WTC11 (cell line): ENCODE measurements around the gene METTL1. TPM values are rescaled to one million over a fixed set of nuclear protein-coding genes. Genes with fewer than 3 reads are reported as not detected.

ENCODE experiments used
- ATAC-seq: fragments of 200-7000 bp; cut with Tn5 transposase; 2 replicates; pipeline ENCODE4 v1.10.0; 2021; ENCODE audit warnings: mild to moderate bottlenecking, moderate library complexity
- CTCF ChIA-PET: fragments of 300-600 bp; sonication (Branson Sonifier 250); formaldehyde crosslinking; loops from one replicate; lab custom pipeline; 2021; ENCODE audit warnings: antibody characterized with exemption; lab: Charles Lee
- POLR2A ChIA-PET: fragments of 350-600 bp; sonication (Branson Sonifier 250); formaldehyde crosslinking; loops from one replicate; lab custom pipeline; 2021; ENCODE audit warnings: antibody characterized with exemption; lab: Charles Lee
- DNase-seq: peaks from one replicate; pipeline ENCODE4 v3.0.0; 2021; ENCODE audit warnings: low spot score
- H3K27ac Mint-ChIP-seq: 2 replicates; pipeline ENCODE4 v1.8.0; 2021; ENCODE audit warnings: mixed read lengths
- H3K27me3 Mint-ChIP-seq: 2 replicates; pipeline ENCODE4 v1.8.0; 2021; ENCODE audit warnings: low read depth, mild to moderate bottlenecking, moderate library complexity, mixed read lengths
- H3K36me3 Mint-ChIP-seq: 2 replicates; pipeline ENCODE4 v1.8.0; 2021; ENCODE audit warnings: mixed read lengths
- H3K4me1 Mint-ChIP-seq: 2 replicates; pipeline ENCODE4 v1.8.0; 2022; ENCODE audit warnings: mixed read lengths
- H3K4me3 Mint-ChIP-seq: 2 replicates; pipeline ENCODE4 v1.8.0; 2021; ENCODE audit warnings: mild to moderate bottlenecking, moderate library complexity, mixed read lengths
- H3K9me3 Mint-ChIP-seq: 2 replicates; pipeline ENCODE4 v1.8.0; 2021; ENCODE audit warnings: mixed read lengths
- EMX1 ChIP-seq: fragments of 250-450 bp; sonication (Bioruptor Pico); IDR thresholded peaks from 2 replicates; pipeline ENCODE4 v1.8.0; 2021; ENCODE audit warnings: mild to moderate bottlenecking
- ESRRA ChIP-seq: sonication (generic); formaldehyde crosslinking; IDR thresholded peaks from 2 replicates; pipeline ENCODE4 v1.8.1; 2022; ENCODE audit warnings: mild to moderate bottlenecking, missing genetic modification reagents, borderline replicate concordance
- IRF2 ChIP-seq: sonication (generic); formaldehyde crosslinking; IDR thresholded peaks from 2 replicates; pipeline ENCODE4 v1.8.0; 2022; ENCODE audit warnings: low read depth, missing genetic modification reagents, borderline replicate concordance
- MXD4 ChIP-seq: fragments of 250-450 bp; sonication (Bioruptor Pico); IDR thresholded peaks from 2 replicates; pipeline ENCODE4 v1.8.0; 2021; ENCODE audit warnings: mild to moderate bottlenecking, moderate library complexity, borderline replicate concordance
- NFYB ChIP-seq: sonication (generic); formaldehyde crosslinking; conservative IDR thresholded peaks from 2 replicates; pipeline ENCODE4 v1.8.0; 2022; ENCODE audit warnings: low read depth, missing genetic modification reagents
- SMAD3 ChIP-seq: sonication (generic); formaldehyde crosslinking; IDR thresholded peaks from 2 replicates; pipeline ENCODE4 v1.8.0; 2022; ENCODE audit warnings: missing genetic modification reagents, mild to moderate bottlenecking, borderline replicate concordance
- TEAD1 ChIP-seq: sonication (generic); formaldehyde crosslinking; IDR thresholded peaks from 2 replicates; pipeline ENCODE4 v1.8.0; 2022; ENCODE audit warnings: mild to moderate bottlenecking, missing genetic modification reagents
- ZNF138 ChIP-seq: sonication (generic); formaldehyde crosslinking; conservative IDR thresholded peaks from 2 replicates; pipeline ENCODE4 v1.8.1; 2022; ENCODE audit warnings: mild to moderate bottlenecking, moderate library complexity, missing genetic modification reagents
- total RNA-seq: library from RNA; stranded (reverse); gene quantifications from 3 replicates; pipeline ENCODE4 v1.2.3, GENCODE V29; 2021
- TF ChIP-seq, protein P1 (sequence below): sonication (generic); formaldehyde crosslinking; IDR thresholded peaks from 2 replicates; pipeline ENCODE4 v1.8.0; 2022; ENCODE audit warnings: missing genetic modification reagents
- TF ChIP-seq, protein P2 (sequence below): fragments of 200-600 bp; IDR thresholded peaks from 2 replicates; pipeline ENCODE4 v1.8.0; 2022; ENCODE audit warnings: antibody characterized with exemption
- TF ChIP-seq, protein P3 (sequence below): sonication (generic); formaldehyde crosslinking; IDR thresholded peaks from 2 replicates; pipeline ENCODE4 v1.8.1; 2023; ENCODE audit warnings: mild to moderate bottlenecking, missing genetic modification reagents, borderline replicate concordance
- TF ChIP-seq, protein P4 (sequence below): sonication (generic); formaldehyde crosslinking; IDR thresholded peaks from 2 replicates; pipeline ENCODE4 v1.8.0; 2022; ENCODE audit warnings: mild to moderate bottlenecking, missing genetic modification reagents
- TF ChIP-seq, protein P5 (sequence below): sonication (generic); formaldehyde crosslinking; IDR thresholded peaks from 2 replicates; pipeline ENCODE4 v1.8.0; 2022; ENCODE audit warnings: mild to moderate bottlenecking, missing genetic modification reagents
- TF ChIP-seq, protein P6 (sequence below): sonication (generic); formaldehyde crosslinking; IDR thresholded peaks from 2 replicates; pipeline ENCODE4 v1.8.0; 2022; ENCODE audit warnings: mild to moderate bottlenecking, missing genetic modification reagents
- TF ChIP-seq, protein P7 (sequence below): sonication (generic); formaldehyde crosslinking; IDR thresholded peaks from 2 replicates; pipeline ENCODE4 v1.8.1; 2022; ENCODE audit warnings: mild to moderate bottlenecking, missing genetic modification reagents, moderate library complexity, borderline replicate concordance

Gene METTL1
- total RNA-seq, 1 experiment from 2014 or later = 25.5 TPM

DNA sequence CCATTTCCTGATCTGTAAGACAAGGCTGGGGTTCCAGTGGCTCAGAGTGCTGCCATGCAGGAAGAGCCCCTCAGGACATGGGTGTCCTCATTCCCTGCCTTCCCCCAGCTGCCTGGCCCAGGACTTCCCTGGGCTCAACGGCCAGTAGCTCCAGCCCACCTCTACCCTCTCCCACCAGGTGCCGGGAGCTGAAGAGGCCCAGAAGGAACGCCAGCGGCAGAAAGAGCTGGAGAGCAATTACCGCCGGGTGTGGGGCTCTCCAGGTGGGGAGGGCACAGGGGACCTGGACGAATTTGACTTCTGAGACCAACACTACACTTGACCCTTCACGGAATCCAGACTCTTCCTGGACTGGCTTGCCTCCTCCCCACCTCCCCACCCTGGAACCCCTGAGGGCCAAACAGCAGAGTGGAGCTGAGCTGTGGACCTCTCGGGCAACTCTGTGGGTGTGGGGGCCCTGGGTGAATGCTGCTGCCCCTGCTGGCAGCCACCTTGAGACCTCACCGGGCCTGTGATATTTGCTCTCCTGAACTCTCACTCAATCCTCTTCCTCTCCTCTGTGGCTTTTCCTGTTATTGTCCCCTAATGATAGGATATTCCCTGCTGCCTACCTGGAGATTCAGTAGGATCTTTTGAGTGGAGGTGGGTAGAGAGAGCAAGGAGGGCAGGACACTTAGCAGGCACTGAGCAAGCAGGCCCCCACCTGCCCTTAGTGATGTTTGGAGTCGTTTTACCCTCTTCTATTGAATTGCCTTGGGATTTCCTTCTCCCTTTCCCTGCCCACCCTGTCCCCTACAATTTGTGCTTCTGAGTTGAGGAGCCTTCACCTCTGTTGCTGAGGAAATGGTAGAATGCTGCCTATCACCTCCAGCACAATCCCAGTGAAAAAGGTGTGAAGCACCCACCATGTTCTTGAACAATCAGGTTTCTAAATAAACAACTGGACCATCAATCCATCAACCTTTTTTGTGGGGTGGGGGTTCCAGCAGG lies 51.0 kb downstream of the METTL1 start (continued):
- TF ChIP-seq, protein P1, sequence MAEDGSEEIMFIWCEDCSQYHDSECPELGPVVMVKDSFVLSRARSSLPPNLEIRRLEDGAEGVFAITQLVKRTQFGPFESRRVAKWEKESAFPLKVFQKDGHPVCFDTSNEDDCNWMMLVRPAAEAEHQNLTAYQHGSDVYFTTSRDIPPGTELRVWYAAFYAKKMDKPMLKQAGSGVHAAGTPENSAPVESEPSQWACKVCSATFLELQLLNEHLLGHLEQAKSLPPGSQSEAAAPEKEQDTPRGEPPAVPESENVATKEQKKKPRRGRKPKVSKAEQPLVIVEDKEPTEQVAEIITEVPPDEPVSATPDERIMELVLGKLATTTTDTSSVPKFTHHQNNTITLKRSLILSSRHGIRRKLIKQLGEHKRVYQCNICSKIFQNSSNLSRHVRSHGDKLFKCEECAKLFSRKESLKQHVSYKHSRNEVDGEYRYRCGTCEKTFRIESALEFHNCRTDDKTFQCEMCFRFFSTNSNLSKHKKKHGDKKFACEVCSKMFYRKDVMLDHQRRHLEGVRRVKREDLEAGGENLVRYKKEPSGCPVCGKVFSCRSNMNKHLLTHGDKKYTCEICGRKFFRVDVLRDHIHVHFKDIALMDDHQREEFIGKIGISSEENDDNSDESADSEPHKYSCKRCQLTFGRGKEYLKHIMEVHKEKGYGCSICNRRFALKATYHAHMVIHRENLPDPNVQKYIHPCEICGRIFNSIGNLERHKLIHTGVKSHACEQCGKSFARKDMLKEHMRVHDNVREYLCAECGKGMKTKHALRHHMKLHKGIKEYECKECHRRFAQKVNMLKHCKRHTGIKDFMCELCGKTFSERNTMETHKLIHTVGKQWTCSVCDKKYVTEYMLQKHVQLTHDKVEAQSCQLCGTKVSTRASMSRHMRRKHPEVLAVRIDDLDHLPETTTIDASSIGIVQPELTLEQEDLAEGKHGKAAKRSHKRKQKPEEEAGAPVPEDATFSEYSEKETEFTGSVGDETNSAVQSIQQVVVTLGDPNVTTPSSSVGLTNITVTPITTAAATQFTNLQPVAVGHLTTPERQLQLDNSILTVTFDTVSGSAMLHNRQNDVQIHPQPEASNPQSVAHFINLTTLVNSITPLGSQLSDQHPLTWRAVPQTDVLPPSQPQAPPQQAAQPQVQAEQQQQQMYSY (CRISPR knock-in tag) = no peak
- TF ChIP-seq ZNF138 (CRISPR knock-in tag) = no peak
- TF ChIP-seq, protein P2, sequence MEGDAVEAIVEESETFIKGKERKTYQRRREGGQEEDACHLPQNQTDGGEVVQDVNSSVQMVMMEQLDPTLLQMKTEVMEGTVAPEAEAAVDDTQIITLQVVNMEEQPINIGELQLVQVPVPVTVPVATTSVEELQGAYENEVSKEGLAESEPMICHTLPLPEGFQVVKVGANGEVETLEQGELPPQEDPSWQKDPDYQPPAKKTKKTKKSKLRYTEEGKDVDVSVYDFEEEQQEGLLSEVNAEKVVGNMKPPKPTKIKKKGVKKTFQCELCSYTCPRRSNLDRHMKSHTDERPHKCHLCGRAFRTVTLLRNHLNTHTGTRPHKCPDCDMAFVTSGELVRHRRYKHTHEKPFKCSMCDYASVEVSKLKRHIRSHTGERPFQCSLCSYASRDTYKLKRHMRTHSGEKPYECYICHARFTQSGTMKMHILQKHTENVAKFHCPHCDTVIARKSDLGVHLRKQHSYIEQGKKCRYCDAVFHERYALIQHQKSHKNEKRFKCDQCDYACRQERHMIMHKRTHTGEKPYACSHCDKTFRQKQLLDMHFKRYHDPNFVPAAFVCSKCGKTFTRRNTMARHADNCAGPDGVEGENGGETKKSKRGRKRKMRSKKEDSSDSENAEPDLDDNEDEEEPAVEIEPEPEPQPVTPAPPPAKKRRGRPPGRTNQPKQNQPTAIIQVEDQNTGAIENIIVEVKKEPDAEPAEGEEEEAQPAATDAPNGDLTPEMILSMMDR = no peak
- TF ChIP-seq EMX1 (CRISPR knock-in tag) = no peak
- TF ChIP-seq NFYB (CRISPR knock-in tag) = no peak

DNA sequence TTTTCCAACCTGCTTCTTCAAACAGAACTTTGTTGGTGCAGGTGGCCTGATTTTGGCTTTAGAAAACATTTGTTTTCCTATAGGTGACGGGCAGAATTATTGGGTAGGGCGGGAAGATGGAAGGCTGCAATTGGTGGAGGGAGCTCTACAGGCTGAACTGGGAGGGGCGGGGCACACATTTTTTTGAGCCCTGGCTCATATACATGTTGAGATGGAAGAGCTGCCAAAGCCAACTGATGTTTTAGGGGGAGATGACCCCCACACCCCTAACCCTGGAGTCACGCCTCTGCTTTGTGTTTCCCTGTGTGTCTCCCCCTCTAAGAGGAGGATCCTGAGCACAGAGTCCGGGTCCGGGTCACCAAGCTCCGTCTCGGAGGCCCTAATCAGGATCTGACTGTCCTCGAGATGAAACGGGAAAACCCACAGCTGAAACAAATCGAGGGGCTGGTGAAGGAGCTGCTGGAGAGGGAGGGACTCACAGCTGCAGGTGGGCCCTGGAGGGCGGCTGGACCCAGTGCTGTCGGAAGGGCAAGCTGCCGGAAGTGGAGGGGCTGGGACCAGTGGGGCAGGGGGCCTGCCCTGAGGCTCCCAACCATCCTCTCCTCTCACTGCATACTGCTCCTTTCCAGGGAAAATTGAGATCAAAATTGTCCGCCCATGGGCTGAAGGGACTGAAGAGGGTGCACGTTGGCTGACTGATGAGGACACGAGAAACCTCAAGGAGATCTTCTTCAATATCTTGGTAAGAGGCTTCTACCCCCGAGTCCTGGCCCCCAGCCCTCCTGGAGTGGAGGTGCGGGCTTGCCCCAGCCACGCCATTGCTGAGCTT lies 51.9 kb downstream of the METTL1 start:
- peaks cover 25% of the 10 kb centered on the region for H3K27me3 Mint-ChIP-seq
- ChIA-PET POLR2A (no interaction called here), CTCF (interaction anchor here (0.7 to 2.4 kb wide), 6 partner anchors 17 to 87 kb away, joined by 3 to 6 read pairs (median 3); partner anchors contain the start of genes B4GALNT1, EEF1AKMT3 and OS9)
- H3K9me3 Mint-ChIP-seq = no peaks in the 10 kb centered on the region
- H3K4me3 Mint-ChIP-seq = no peak overlapping the region
- no peak for ATAC-seq
- no peaks in the 10 kb centered on the region for H3K4me1 Mint-ChIP-seq
- H3K27ac Mint-ChIP-seq = no peak overlapping the region
- no peak for DNase-seq
- H3K36me3 Mint-ChIP-seq = peaks cover 16% of the 10 kb centered on the region
- TF ChIP-seq, protein P3, sequence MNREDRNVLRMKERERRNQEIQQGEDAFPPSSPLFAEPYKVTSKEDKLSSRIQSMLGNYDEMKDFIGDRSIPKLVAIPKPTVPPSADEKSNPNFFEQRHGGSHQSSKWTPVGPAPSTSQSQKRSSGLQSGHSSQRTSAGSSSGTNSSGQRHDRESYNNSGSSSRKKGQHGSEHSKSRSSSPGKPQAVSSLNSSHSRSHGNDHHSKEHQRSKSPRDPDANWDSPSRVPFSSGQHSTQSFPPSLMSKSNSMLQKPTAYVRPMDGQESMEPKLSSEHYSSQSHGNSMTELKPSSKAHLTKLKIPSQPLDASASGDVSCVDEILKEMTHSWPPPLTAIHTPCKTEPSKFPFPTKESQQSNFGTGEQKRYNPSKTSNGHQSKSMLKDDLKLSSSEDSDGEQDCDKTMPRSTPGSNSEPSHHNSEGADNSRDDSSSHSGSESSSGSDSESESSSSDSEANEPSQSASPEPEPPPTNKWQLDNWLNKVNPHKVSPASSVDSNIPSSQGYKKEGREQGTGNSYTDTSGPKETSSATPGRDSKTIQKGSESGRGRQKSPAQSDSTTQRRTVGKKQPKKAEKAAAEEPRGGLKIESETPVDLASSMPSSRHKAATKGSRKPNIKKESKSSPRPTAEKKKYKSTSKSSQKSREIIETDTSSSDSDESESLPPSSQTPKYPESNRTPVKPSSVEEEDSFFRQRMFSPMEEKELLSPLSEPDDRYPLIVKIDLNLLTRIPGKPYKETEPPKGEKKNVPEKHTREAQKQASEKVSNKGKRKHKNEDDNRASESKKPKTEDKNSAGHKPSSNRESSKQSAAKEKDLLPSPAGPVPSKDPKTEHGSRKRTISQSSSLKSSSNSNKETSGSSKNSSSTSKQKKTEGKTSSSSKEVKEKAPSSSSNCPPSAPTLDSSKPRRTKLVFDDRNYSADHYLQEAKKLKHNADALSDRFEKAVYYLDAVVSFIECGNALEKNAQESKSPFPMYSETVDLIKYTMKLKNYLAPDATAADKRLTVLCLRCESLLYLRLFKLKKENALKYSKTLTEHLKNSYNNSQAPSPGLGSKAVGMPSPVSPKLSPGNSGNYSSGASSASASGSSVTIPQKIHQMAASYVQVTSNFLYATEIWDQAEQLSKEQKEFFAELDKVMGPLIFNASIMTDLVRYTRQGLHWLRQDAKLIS (CRISPR knock-in tag) = no peak
- TF ChIP-seq IRF2 (no peak), MXD4 (CRISPR knock-in tag) (no peak), SMAD3 (CRISPR knock-in tag) (no peak), NFYB (CRISPR knock-in tag) (no peak), TEAD1 (no peak), ESRRA (CRISPR knock-in tag) (no peak)
- TF ChIP-seq, protein P4, sequence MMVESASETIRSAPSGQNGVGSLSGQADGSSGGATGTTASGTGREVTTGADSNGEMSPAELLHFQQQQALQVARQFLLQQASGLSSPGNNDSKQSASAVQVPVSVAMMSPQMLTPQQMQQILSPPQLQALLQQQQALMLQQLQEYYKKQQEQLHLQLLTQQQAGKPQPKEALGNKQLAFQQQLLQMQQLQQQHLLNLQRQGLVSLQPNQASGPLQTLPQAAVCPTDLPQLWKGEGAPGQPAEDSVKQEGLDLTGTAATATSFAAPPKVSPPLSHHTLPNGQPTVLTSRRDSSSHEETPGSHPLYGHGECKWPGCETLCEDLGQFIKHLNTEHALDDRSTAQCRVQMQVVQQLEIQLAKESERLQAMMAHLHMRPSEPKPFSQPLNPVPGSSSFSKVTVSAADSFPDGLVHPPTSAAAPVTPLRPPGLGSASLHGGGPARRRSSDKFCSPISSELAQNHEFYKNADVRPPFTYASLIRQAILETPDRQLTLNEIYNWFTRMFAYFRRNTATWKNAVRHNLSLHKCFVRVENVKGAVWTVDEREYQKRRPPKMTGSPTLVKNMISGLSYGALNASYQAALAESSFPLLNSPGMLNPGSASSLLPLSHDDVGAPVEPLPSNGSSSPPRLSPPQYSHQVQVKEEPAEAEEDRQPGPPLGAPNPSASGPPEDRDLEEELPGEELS (CRISPR knock-in tag) = no peak
- TF ChIP-seq, protein P5, sequence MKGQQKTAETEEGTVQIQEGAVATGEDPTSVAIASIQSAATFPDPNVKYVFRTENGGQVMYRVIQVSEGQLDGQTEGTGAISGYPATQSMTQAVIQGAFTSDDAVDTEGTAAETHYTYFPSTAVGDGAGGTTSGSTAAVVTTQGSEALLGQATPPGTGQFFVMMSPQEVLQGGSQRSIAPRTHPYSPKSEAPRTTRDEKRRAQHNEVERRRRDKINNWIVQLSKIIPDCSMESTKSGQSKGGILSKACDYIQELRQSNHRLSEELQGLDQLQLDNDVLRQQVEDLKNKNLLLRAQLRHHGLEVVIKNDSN (CRISPR knock-in tag) = no peak
- TF ChIP-seq, protein P6, sequence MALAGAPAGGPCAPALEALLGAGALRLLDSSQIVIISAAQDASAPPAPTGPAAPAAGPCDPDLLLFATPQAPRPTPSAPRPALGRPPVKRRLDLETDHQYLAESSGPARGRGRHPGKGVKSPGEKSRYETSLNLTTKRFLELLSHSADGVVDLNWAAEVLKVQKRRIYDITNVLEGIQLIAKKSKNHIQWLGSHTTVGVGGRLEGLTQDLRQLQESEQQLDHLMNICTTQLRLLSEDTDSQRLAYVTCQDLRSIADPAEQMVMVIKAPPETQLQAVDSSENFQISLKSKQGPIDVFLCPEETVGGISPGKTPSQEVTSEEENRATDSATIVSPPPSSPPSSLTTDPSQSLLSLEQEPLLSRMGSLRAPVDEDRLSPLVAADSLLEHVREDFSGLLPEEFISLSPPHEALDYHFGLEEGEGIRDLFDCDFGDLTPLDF (CRISPR knock-in tag) = no peak
- TF ChIP-seq, protein P7, sequence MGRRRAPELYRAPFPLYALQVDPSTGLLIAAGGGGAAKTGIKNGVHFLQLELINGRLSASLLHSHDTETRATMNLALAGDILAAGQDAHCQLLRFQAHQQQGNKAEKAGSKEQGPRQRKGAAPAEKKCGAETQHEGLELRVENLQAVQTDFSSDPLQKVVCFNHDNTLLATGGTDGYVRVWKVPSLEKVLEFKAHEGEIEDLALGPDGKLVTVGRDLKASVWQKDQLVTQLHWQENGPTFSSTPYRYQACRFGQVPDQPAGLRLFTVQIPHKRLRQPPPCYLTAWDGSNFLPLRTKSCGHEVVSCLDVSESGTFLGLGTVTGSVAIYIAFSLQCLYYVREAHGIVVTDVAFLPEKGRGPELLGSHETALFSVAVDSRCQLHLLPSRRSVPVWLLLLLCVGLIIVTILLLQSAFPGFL (CRISPR knock-in tag) = no peak
